ENCODE results near the gene ECE1. TPM values are rescaled to one million over a fixed set of nuclear protein-coding genes. Genes with fewer than 3 reads are reported as not detected.

Gene ECE1
- 217 and 308 TPM in 2 replicates for total RNA-seq

DNA sequence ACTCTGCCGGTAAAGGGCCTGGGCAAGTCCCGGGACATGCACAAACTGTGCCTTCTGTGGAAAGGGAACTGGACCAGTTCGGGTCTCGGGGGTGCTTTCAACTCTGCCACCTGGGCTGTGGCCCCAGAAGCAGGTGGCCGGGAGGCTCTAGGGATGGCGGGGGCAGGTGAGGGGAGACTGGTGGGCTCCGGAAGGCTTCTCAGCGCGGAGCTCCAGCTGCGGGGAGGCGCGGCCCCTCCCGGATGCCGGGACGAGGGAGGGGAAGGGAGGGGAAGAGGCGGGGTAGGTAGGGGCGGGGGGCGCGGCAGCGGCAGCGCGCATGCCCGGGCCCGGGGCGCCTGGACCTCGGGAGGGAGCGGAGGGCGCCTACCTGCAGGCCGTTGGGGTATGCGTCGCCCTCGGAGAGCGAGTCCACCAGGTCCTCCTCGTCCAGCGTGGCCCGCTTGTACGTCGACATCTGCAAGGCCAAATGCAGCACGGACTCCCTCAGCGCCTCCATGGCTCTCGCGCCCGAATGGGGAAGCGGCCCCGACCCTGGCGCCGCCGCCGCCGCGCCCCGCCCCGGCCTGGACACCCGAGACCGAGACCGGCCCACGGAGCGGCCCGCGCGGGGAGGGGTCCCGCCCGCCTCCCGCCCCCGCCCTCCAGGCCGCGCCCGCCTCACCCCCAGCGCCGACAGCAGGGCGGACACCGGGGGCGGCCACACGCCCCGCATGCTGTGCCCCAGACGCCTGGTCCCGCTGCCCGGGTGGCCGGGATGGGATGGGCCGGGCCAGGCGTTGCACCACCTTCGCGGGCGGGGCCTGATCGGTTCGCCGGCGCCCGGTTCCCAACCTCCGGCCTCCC lies at the start of gene ECE1:
Gene ECE1, minus strand, starts transcription at position 764 of the 846 bp plus-strand sequence. Its CDS starts 49 bp downstream, at position 715.

DNA sequence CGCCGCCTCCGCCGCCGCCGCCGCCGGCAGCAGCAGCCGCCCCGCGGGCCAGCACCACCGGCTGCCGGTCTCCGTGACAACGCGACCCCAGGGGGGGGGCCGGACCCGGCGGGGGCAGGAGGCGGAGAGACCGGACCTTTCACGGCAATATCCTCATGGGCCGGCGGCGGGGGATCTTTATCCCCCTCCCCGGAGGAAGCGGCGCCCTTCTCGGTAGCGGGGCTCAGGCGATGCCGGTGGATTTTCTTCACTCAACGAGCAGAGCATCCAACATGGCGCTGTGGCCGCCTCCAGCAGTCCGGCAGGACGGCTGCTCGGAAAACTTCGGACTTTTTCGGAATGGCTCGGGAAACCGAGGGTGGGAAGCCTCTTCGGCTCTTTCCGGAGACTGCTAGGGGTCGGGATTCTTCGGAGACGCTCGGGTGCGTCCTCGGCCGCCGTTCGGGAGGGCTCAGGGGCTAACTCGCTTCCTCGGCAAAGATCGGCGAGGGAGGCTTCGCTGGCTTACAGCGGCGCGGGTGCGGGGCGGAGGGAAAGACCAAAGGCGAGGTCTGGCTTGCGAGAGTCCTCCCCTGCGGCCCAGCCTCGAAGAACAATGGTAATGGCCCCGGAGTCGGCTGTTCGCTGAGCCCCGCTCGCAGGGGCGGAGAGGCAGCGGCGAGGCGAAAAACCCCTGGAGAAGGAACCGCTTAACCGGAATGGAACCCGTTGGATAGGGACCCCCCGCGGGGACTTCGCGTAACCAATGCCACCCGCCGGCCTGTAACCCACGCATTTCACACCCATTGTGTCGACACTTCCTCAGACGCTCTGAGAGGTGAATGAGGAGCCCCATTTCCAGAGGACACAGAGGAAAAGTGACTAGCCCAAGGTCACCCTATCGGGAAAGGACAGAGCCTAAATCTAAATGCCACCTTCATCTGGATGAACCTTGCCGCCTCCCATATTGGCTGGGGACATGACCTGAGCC lies 113.4 kb downstream of the ECE1 start, which contains the start of gene EIF4G3:
Gene EIF4G3, minus strand, starts transcription at position 312 of the 970 bp plus-strand sequence. CDS start 174,155 bp downstream, outside the sequence.

Other genes with a start within 250 kb of the ECE1 start
- 19.4 and 50.8 TPM in 2 replicates for gene EIF4G3, start 113.6 kb downstream of the ECE1 start, total RNA-seq
- gene NBPF3, start 149.7 kb upstream of the ECE1 start, total RNA-seq, result 1.6 and 4.4 TPM in 2 replicates
- 0.31 and 0.32 TPM in 2 replicates for gene ALPL, start 219.0 kb upstream of the ECE1 start, total RNA-seq

Data from bladder microvascular endothelial cell (primary cell).